ENCODE measurements around the gene NFATC1. TPM values are rescaled to one million over a fixed set of nuclear protein-coding genes. Genes with fewer than 3 reads are reported as not detected.

The NFATC1 gene
- total and polyA plus RNA-seq, 5 donors from 2014 or later, result 13.1 to 64.7 (median 19.8) TPM

DNA sequence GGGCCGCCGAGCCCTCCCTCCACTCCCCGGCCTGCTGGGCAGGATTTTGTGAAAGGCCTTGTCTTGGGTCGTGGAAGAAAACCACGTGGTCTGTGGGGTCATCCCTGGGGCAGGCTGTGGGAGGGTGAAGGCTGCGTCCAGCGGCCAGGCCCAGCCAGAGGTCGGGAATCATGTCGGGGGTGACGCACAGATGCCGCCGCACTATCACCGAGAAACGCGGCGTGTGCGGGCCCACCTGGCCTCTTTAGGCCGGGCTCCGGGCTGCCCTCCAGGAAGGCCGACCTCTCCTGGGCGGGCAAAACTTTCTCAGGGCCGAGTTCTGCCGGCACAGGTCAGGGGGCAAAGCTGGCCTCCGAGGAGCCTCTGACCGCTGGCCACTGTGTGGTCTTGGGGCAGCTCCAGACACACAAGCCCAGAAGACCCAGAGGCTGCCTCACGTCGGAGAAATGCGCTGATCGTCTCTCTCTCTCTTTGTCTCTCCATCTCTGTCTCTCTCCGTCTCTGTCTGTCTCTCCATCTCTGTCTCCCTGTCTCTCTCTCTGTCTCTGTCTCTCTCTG, 28.4 kb downstream of the NFATC1 start:
- DNase-seq (no peak), ATAC-seq (ENCODE audit: low read depth in 2 of 2) (no peak)
- no peaks in the 10 kb centered on the region for H3K27me3 Mint-ChIP-seq
- H3K4me3 Mint-ChIP-seq, result peak overlapping the region in 1 of 4 donors; percentile 41
- no peak overlapping the region for H3K27ac Mint-ChIP-seq
- peaks cover 29% of the 10 kb centered on the region for H3K36me3 Mint-ChIP-seq
- Histone ChIP-seq H3K4me1 (ENCODE audit: control insufficient read depth, insufficient read depth, low read length, poor library complexity, severe bottlenecking) (no peaks in the 10 kb centered on the region), H3K4me3 (ENCODE audit: low read depth, low read length) (no peak overlapping the region), H3K36me3 (ENCODE audit: control insufficient read depth, insufficient read depth, low read length) (peaks cover 19% of the 10 kb centered on the region), H3K27ac (ENCODE audit: insufficient read depth, low read length, poor library complexity, severe bottlenecking) (no peak overlapping the region), H3K9me3 (ENCODE audit: control insufficient read depth in 2 of 2, low read length in 2 of 2) (no peaks in the 10 kb centered on the region), H3K27me3 (ENCODE audit: control insufficient read depth, insufficient read depth, low read length) (no peaks in the 10 kb centered on the region)
- H3K9me3 Mint-ChIP-seq, result no peaks in the 10 kb centered on the region
- peaks cover 5 to 42% (median 14%) of the 10 kb centered on the region in 4 donors for H3K4me1 Mint-ChIP-seq

GRCh38 chr18:79424880-79425568, 29.3 kb downstream of the NFATC1 start:
- no peaks in the 10 kb centered on the region for H3K4me1 ChIP-seq (ENCODE audit: control insufficient read depth, insufficient read depth, low read length, poor library complexity, severe bottlenecking)
- H3K4me3 Mint-ChIP-seq, result no peak overlapping the region
- H3K36me3 Mint-ChIP-seq, result peaks cover 25% of the 10 kb centered on the region
- DNase-seq (no peak), ATAC-seq (ENCODE audit: low read depth in 2 of 2) (no peak)
- no peaks in the 10 kb centered on the region for H3K27me3 ChIP-seq (ENCODE audit: control insufficient read depth, insufficient read depth, low read length)
- peaks cover 19% of the 10 kb centered on the region for H3K36me3 ChIP-seq (ENCODE audit: control insufficient read depth, insufficient read depth, low read length)
- no peaks in the 10 kb centered on the region for H3K9me3 ChIP-seq (ENCODE audit: control insufficient read depth in 2 of 2, low read length in 2 of 2)
- H3K9me3 Mint-ChIP-seq, result no peaks in the 10 kb centered on the region
- H3K4me1 Mint-ChIP-seq, result peaks cover 5 to 46% (median 15%) of the 10 kb centered on the region in 4 donors
- H3K4me3 ChIP-seq (ENCODE audit: low read depth, low read length), result no peak overlapping the region
- H3K27ac Mint-ChIP-seq, result peak overlapping the region; percentile 34 to 95 (median 91)
- H3K27me3 Mint-ChIP-seq, result no peaks in the 10 kb centered on the region
- no peak overlapping the region for H3K27ac ChIP-seq (ENCODE audit: insufficient read depth, low read length, poor library complexity, severe bottlenecking)

GRCh38 chr18:79425569-79425886, 29.8 kb downstream of the NFATC1 start:
- no peak for ATAC-seq (ENCODE audit: low read depth in 2 of 2)
- Mint-ChIP-seq H3K4me1 (peaks cover 5 to 46% (median 15%) of the 10 kb centered on the region in 4 donors), H3K36me3 (peaks cover 20% of the 10 kb centered on the region), H3K9me3 (no peaks in the 10 kb centered on the region), H3K27ac (peak overlapping the region in 2 of 3 donors; percentile 34 to 36), H3K27me3 (no peaks in the 10 kb centered on the region), H3K4me3 (no peak overlapping the region)
- no peaks in the 10 kb centered on the region for H3K27me3 ChIP-seq (ENCODE audit: control insufficient read depth, insufficient read depth, low read length)
- H3K27ac ChIP-seq (ENCODE audit: insufficient read depth, low read length, poor library complexity, severe bottlenecking), result no peak overlapping the region
- no peaks in the 10 kb centered on the region for H3K4me1 ChIP-seq (ENCODE audit: control insufficient read depth, insufficient read depth, low read length, poor library complexity, severe bottlenecking)
- no peaks in the 10 kb centered on the region for H3K9me3 ChIP-seq (ENCODE audit: control insufficient read depth in 2 of 2, low read length in 2 of 2)
- no peak for DNase-seq
- H3K4me3 ChIP-seq (ENCODE audit: low read depth, low read length), result no peak overlapping the region
- H3K36me3 ChIP-seq (ENCODE audit: control insufficient read depth, insufficient read depth, low read length), result peaks cover 18% of the 10 kb centered on the region

DNA sequence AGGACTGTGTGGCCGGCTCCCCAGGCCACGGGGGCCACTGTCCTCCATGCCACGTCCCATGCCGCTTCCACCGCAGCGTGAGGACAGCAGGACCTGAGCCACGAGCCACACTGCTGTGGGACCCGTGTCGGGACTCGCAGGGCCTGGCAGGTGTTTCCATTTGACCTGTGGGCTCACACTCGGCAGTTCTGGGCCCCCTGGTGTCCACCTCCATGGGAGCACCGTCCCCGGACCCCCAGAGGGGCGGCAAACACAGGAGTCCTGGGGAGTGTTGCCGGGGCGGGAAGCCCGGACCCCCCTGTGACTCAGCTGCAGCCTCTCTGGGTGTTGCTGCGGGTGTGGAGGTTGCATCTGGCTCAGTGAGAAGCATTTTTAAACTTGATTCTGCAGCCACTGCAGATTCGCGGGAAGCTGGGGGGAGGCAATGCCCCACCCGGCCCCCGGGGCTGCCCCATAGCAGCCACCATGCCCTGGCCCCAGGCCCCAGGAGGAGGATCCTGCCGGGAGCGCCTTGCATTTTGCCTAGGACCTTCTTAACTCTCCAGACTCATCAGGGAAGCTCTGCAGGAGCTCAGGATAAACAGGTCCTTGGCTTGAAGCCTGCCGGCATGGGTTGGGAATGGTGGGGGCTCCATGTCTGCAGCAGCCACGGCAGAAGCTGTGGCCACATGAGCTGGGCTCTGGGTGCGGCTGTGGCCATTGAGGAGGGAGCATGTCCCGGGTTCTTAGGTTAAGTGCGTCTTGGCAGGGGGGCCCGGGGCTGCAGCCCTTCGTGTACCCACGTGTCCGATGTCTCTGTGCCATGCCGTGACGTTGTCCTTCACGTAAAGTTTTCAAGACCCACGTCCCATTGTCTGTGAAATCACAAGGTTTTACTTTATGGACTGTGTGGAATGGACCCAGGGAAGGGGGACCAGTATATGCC, 30.9 kb downstream of the NFATC1 start:
- H3K4me1 Mint-ChIP-seq, result peaks cover 5 to 48% (median 15%) of the 10 kb centered on the region in 4 donors

DNA sequence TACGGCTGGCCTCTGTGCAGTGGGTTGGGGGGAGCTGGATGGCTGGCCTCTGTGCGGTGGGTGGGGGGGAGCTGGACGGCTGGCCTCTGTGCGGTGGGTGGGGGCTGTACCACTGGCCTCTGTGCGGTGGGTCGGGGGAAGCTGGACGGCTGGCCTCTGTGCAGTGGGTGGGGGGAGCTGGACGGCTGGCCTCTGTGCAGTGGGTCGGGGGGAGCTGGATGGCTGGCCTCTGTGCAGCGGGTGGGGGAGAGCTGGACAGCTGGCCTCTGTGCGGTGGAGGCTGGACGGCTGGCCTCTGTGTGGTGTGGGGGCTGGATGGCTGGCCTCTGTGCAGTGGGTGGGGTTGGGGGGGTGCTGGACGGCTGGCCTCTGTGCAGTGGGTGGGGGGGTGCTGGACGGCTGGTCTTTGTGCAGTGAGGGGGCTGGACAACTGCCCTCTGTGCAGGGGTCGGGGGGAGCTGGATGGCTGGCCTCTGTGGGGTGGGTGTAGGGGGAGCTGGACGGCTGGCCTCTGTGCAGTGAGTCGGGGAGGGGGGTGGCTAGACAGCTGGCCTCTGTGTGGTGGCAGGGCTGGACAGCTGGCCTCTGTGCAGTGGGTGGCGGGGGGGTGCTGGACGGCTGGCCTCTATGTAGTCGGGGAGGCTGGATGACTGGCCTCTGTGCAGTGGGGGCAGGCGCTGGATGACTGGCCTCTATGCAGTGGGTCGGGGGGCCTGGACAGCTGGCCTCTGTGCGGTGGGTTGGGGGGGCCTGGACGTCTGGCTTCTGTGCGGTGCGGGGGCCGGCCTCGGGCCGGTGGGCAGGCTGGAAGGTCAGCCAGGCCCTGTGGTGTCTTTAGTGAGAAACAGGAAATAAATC, 31.9 kb downstream of the NFATC1 start:
- ATAC-seq (ENCODE audit: low read depth in 2 of 2) (no peak), DNase-seq (no peak)
- Mint-ChIP-seq H3K4me1 (peaks cover 5 to 45% (median 15%) of the 10 kb centered on the region in 4 donors), H3K27ac (peak overlapping the region in 2 of 3 donors; percentile 60 to 78), H3K27me3 (no peaks in the 10 kb centered on the region), H3K9me3 (no peaks in the 10 kb centered on the region), H3K4me3 (no peak overlapping the region), H3K36me3 (peaks cover 13% of the 10 kb centered on the region)
- Histone ChIP-seq H3K27ac (ENCODE audit: insufficient read depth, low read length, poor library complexity, severe bottlenecking) (no peak overlapping the region), H3K27me3 (ENCODE audit: control insufficient read depth, insufficient read depth, low read length) (no peaks in the 10 kb centered on the region), H3K4me3 (ENCODE audit: low read depth, low read length) (no peak overlapping the region), H3K36me3 (ENCODE audit: control insufficient read depth, insufficient read depth, low read length) (peaks cover 5% of the 10 kb centered on the region), H3K4me1 (ENCODE audit: control insufficient read depth, insufficient read depth, low read length, poor library complexity, severe bottlenecking) (no peaks in the 10 kb centered on the region), H3K9me3 (ENCODE audit: control insufficient read depth in 2 of 2, low read length in 2 of 2) (no peaks in the 10 kb centered on the region)

More for the DNA sequence above, 30.9 kb downstream of the NFATC1 start:
- Histone ChIP-seq H3K9me3 (ENCODE audit: control insufficient read depth in 2 of 2, low read length in 2 of 2) (no peaks in the 10 kb centered on the region), H3K36me3 (ENCODE audit: control insufficient read depth, insufficient read depth, low read length) (peaks cover 6% of the 10 kb centered on the region), H3K27ac (ENCODE audit: insufficient read depth, low read length, poor library complexity, severe bottlenecking) (no peak overlapping the region), H3K4me1 (ENCODE audit: control insufficient read depth, insufficient read depth, low read length, poor library complexity, severe bottlenecking) (no peaks in the 10 kb centered on the region), H3K4me3 (ENCODE audit: low read depth, low read length) (no peak overlapping the region), H3K27me3 (ENCODE audit: control insufficient read depth, insufficient read depth, low read length) (no peaks in the 10 kb centered on the region)
- H3K4me3 Mint-ChIP-seq, result no peak overlapping the region
- H3K36me3 Mint-ChIP-seq, result peaks cover 18% of the 10 kb centered on the region
- H3K27ac Mint-ChIP-seq, result no peak overlapping the region
- no peak for ATAC-seq (ENCODE audit: low read depth in 2 of 2)
- no peak for DNase-seq
- no peaks in the 10 kb centered on the region for H3K9me3 Mint-ChIP-seq
- no peaks in the 10 kb centered on the region for H3K27me3 Mint-ChIP-seq

GRCh38 chr18:79428287-79428686, 32.6 kb downstream of the NFATC1 start:
- Mint-ChIP-seq H3K36me3 (peaks cover 13% of the 10 kb centered on the region), H3K4me3 (no peak overlapping the region), H3K4me1 (peaks cover 5 to 48% (median 15%) of the 10 kb centered on the region in 4 donors), H3K27ac (peak overlapping the region in 2 of 3 donors; percentile 60 to 78), H3K9me3 (no peaks in the 10 kb centered on the region), H3K27me3 (no peaks in the 10 kb centered on the region)
- Histone ChIP-seq H3K4me1 (ENCODE audit: control insufficient read depth, insufficient read depth, low read length, poor library complexity, severe bottlenecking) (no peaks in the 10 kb centered on the region), H3K27me3 (ENCODE audit: control insufficient read depth, insufficient read depth, low read length) (no peaks in the 10 kb centered on the region), H3K27ac (ENCODE audit: insufficient read depth, low read length, poor library complexity, severe bottlenecking) (no peak overlapping the region), H3K36me3 (ENCODE audit: control insufficient read depth, insufficient read depth, low read length) (peaks cover 8% of the 10 kb centered on the region), H3K9me3 (ENCODE audit: control insufficient read depth in 2 of 2, low read length in 2 of 2) (no peaks in the 10 kb centered on the region), H3K4me3 (ENCODE audit: low read depth, low read length) (no peak overlapping the region)
- ATAC-seq (ENCODE audit: low read depth in 2 of 2) (no peak), DNase-seq (no peak)

- Histone ChIP-seq H3K9me3 (ENCODE audit: control insufficient read depth in 2 of 2, low read length in 2 of 2) (no peaks in the 10 kb centered on the region), H3K4me1 (ENCODE audit: control insufficient read depth, insufficient read depth, low read length, poor library complexity, severe bottlenecking) (no peaks in the 10 kb centered on the region), H3K36me3 (ENCODE audit: control insufficient read depth, insufficient read depth, low read length) (peaks cover 19% of the 10 kb centered on the region), H3K4me3 (ENCODE audit: low read depth, low read length) (no peak overlapping the region), H3K27me3 (ENCODE audit: control insufficient read depth, insufficient read depth, low read length) (no peaks in the 10 kb centered on the region), H3K27ac (ENCODE audit: insufficient read depth, low read length, poor library complexity, severe bottlenecking) (no peak overlapping the region)
- Mint-ChIP-seq H3K4me3 (peak overlapping the region in 1 of 4 donors; percentile 6), H3K9me3 (no peaks in the 10 kb centered on the region), H3K36me3 (peaks cover 13% of the 10 kb centered on the region), H3K4me1 (peaks cover 5 to 47% (median 14%) of the 10 kb centered on the region in 4 donors), H3K27ac (peak overlapping the region in 1 of 3 donors; percentile 84), H3K27me3 (no peaks in the 10 kb centered on the region)
- ATAC-seq (ENCODE audit: low read depth in 2 of 2) (no peak), DNase-seq (no peak)
These were observed 33.7 kb downstream of the NFATC1 start for GRCh38 chr18:79429381-79429780.
